Pons (tissue), 1 donor: Measurements from ENCODE around the gene FBXL12.
"Not testable (repeated sequence)": the region's sequence is repeated elsewhere in the genome, so short reads cannot be mapped to it uniquely, and the experiment has no call there.

Experiments used
- DNase-seq: peaks from one replicate; pipeline ENCODE4 v3.0.0-alpha.2; 2016; ENCODE audit warnings: low spot score

FBXL12 gene

DNA sequence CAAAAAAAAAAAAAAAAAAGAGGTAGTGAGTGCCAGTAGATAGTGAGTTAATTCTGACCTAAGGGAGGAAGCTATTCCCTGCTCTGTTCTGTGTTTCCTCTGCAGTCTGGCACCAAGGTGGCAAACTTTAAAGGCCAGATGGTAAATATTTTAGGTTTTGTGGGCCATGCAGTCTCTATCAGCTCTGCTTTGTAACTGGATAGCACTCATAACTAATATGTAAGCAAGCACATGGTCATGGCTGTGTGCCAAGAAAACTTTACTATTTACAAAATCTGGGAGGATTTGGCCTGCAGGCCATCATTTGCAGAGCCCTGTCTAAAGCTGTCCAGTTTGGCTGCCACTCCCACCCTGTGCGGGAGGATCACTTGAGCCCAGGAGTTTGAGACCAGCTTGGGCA, 20.5 kb upstream of the FBXL12 start:
- no peak for DNase-seq

DNA sequence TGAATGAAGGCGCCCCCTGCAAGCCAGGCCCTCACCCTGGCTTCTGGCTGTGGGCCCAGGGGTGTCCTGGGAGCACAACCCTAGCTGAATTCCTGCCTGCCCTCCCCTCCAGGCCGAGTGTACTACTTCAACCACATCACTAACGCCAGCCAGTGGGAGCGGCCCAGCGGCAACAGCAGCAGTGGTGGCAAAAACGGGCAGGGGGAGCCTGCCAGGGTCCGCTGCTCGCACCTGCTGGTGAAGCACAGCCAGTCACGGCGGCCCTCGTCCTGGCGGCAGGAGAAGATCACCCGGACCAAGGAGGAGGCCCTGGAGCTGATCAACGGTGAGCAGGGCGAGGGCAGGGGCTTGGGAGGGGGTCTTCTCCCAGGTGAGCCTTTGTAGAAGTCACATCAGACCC, 19.4 kb upstream of the FBXL12 start:
- DNase-seq: no peak

DNA sequence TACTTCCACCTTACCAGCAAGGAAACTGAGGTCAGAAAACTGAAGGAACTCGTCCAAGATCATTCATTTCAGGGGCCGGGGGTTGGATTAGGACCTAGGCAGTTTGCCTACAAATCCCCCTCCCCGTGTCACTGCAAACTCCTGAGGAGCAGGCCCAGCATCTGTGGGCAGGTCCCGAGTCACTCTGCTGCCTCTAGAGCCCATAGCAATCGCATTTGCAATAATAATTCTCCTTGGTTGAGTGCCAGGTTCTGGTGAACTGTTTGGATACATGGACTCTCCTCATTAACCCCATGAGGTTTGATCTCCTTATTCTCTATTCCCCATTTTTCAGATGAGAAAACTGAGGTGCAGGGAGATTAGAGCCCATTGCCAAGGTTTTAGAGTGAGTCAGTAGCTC, 17.1 kb upstream of the FBXL12 start:
- no peak for DNase-seq

DNA sequence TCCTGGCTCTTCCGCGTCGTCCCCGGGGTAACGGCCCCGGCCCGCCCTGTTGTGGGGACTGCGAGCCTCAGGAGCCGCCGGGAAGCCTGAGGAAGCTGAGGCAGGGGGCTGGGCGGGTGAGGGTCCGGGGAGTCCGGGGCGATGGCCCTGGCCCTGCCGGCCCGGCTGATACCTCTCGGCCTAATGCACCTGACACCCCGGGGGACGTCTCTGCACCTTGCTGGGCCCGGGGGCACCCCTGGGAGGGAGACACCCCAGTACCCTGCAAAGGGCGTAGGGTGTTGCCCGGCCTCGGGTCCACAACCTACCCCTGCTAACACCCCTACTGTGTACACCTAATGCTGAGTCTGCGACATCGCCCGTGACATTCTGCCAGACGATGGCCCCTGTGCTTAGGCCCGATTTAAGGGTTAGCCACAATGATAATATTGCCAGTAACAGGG, 16.6 kb upstream of the FBXL12 start:
- DNase-seq: no peak

DNA sequence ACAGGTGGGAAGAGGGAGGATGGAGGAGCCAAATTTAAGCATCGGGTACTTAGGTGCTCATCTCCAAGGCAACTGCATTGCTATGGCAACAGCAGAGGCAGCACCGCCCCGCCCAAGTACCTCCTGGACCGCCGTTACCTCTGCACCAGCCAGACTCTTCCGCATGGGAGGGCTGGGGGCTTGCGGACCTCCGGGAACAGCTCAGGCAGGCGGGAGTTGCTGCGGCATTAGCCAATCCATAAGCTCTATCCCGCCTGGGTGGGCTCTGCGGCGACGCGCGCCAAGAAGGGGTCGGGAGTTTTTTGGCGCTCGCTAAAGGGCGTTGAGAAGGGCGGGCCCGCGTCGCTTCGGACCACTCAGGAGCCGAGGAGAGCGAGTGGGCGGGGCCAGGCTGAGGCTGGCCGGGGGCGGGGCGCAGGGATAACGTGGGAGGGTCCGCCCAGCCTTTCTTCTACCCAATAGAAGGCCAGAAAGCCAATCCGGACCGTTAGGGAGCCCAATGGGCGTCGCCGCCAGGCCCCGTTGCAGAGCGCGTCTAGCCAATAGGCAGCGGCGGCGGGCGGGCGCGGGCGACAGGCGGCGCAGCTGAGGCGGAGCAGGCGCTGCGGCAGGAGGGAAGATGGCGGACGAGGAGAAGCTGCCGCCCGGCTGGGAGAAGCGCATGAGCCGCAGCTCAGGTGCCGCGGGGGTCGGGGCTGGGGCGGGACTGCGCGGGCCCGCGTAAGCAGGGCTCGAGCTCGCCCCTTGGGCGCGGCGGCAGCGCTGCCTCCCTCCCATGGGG, 16.0 kb upstream of the FBXL12 start, which contains the start of gene PIN1:
TSS of gene PIN1 (plus strand) at position 593 of the 781 bp plus-strand sequence. CDS start at position 620, 27 bp downstream.
- peak; percentile 97 for DNase-seq

DNA sequence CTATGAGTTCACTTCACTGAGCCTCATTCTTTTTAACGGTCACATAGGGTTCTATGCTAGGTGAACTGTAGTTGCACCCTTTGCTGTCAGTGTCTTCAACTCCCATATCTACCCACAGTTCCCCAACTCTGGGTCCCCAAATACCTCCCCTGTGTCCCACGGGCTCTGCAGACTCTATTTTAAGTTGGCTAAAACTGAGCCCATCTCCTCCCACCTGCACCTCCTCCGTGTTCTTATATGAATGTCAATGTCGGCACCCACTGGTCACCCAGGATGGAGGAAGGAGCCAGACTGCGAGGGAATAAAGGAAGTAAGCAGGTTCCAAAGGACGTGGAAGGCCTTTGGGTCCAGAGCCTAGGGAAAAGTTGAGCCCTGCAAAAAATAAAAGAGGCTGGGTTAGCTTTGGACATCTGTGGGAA, 15.4 kb upstream of the FBXL12 start:
- DNase-seq: no peak

DNA sequence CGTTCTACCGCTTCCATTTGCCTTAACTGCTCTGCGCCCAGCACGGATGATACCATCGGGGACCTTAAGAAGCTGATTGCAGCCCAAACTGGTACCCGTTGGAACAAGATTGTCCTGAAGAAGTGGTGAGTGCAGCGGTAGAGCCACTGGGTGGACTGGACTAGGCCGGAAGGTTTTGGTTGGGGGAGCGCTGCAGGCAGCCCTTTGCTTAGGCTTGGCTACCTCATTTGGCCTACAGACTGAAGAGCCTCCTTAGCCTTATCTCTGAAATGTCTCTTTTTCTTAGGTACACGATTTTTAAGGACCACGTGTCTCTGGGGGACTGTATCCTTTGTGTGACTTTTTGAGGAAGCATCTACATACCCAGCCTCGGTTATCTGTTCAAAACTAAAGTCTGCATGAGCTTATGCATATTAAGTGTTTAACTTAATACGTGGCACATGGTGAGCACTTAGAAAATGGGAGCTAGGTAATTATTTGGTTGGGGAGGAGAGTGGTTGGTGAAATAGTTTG, 9.7 kb upstream of the FBXL12 start:
- no peak for DNase-seq

DNA sequence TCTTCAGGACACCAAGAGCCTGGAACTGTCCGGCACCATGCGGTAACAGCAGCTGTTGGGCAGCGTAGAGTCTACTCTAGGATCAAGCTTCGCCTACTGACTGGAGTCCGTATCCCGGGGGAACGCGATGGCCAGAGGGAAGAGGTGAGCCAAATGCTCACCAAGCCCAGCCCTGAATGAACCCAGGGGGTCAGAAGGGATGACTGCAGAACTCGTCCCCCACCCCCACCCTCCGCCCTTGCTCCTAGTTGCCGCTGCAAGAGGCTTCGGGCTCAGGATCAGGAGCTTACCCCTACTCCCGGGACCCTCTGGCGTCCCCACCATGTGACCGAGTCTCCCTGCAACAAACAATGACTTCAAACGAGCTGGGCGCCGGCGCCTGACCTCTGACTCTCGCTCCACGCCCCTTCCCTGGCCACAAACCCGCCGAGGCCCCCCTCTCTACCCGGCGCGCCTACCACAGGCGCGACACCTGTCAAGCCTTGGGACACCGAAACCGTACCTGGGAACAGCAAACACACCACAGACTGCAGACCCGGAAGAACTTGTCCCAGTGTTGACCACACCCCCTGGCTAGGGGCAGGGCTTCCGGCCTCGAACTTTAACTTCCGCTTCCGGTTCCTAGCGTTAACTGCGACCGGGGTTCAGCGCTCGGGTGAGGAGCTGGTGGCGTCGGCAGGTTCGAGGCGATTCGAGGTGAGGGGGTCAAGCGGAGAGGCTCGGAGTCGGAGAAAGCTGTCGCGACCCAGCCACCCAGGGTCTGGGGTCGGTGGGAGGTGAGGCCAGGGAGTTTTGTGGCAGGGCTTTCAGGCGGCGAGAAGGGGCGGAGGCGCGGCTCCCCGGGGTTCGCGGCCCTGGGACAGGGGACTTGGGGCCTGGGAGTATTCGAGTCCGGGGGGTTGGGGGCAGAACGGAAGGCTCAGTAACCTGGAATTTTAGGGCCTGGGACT, 8.7 kb upstream of the FBXL12 start, which contains the start of gene UBL5:
TSS of gene UBL5 (plus strand) at position 630 of the 950 bp plus-strand sequence. CDS start 420 bp downstream, outside the sequence.
- peak; percentile 90 for DNase-seq

DNA sequence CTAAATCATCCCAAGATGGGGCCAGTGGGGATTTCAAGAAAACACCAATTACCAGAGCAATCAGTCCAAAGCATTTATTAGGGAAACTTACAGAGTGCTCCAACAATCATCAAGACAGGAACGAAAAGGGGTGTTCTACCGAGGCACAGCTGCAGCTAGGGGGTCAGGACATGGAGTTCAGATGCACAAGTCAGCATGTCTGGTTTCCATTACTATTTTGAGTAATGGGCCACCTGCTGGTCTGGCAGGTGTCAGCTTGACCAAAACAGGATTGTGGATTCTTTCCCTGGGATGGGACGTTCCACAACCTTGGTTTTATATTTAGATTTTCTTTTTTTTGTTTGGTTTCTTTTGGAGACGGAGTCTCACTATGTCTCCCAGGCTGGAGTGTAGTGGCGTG, 4.9 kb upstream of the FBXL12 start:
- no peak for DNase-seq

DNA sequence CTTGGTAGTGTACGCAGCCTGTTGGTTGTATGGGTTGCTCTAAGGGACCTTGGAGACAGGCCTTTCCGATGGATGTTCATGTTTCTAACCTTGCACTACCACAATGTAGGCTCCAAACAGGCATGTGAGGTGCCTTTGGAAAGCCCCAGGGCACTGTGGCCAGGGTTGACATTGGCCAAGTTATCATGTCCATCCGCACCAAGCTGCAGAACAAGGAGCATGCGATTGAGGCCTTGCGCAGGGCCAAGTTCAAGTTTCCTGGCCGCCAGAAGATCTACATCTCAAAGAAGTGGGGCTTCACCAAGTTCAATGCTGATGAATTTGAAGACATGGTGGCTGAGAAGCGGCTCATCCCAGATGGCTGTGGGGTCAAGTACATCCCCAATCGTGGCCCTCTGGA, 1.2 kb upstream of the FBXL12 start:
- DNase-seq: not testable (repeated sequence)

DNA sequence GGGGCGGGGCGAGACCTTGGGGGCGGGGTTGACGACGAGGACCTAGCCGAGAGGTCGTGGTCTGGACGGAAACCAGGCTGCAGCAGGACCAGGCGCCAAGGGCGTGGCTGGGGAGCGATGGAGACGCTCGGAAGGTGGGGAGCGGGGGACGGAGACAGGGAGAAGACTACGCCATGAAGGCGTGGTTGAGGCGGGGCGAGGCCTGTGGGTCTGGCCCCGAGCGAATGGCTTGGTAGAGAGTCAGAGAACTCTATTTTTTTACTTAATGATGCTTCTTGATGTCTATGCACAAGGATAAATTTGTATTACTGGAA, 674 bp upstream of the FBXL12 start:
- no peak for DNase-seq

DNA sequence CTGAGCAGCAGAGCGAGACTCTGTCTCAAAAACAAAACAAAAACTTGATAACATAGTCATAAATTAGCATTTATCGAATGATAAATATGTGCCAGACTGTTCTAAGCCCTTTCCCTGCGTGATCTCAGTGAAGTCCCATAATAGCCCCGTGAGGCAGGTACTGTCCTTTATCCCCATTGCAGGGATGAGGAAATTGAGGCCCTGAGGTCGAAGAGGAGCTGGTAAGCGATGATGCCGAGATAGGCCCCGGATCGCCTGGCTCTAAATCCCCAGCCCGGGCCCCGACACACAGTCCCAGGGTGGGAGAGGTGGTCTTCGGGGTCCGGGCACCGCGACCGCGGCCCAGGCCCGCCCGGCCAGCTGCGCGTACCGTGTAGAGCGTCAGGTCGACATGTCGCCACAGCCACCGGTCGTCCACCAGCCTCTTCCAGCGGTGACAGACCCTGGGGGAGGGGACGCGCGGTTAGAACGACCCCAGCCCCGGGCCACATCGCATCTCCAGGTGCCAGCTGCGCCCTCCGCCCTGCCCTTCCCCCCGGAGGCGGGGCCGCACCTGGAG, 625 bp downstream of the FBXL12 start:
- DNase-seq: no peak

DNA sequence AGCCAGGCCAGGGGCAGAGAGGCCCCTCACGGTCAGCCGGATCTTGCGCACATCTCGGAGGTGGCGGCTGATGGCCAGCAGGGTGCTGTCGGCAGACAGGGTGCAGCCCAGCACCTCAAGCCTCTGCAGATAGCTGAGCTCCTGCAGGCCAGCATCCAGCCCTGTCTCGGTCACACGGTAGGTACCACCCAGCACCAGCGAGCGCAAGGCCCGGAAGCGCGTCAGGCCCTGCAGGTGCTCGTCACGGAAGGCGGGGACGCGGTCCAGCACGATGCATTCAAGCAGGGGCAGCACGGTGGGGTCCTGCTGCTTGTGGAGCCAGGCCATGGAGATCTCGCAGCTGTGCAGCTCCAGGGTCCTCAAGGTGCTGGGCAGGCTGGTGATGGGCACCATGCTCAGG, 7.7 kb downstream of the FBXL12 start:
- no peak for DNase-seq

DNA sequence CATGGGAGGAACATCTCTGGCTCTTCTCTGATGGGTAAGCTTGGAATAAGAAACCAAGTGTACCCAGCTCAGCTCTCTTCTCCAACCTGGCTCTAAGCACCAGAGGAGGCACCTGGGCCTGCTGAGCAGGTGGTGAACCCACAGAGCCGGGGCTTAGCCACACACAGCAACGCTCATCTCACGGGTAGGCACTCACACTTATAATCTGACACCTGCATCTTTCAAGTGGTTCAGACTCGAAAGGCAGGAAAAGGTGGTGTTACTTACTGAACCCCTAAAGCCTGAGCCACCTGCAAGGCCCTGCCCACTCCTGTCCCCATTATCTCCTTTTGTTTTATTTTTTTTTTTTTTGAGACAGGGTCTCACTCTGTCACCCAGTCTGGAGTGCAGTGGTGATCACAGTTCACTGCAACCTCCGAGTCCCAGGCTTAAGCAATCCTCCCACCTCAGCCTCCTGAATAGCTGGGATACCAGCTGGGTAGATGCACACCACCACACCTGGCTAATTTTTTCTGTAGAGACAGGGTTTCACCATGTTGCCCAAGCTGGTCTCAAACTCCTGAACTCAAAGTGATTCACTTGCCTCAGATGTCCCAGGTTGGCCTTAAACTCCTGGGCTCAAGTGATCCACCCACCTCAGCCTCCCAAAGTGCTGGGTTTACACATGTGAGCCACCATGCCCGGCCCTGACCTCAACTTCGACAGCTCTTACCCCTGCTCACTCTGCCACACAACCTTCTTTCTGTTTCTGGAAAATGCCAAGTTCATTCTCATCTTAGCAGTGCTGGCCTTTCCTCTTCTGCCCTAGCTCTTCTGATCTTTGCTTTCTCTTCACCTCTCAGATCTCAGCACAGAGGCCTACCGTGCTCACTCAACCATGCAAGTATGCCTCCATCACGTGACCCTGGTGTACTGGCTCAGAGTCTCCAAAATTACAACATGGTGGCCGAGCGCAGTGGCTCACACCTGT, 9.7 kb downstream of the FBXL12 start:
- DNase-seq: no peak

DNA sequence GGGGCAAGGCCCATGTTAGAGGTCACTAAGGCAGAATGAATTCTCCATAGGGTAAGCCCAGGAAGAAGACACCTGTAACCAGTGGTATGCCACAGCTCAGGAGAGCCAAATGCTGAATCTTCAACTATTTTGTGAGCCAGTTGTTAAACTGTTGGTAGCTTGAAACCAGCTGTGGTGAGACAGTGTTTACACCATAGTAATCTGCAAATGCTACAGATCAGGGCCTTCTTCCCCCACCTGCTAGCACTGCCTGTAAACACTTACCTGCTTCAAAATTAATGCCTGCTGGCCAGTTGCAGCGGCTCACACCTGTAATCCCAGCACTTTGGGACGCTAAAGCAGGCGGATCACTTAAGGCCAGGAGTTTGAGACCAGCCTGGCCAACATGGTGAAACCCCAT, 12.1 kb downstream of the FBXL12 start:
- no peak for DNase-seq

DNA sequence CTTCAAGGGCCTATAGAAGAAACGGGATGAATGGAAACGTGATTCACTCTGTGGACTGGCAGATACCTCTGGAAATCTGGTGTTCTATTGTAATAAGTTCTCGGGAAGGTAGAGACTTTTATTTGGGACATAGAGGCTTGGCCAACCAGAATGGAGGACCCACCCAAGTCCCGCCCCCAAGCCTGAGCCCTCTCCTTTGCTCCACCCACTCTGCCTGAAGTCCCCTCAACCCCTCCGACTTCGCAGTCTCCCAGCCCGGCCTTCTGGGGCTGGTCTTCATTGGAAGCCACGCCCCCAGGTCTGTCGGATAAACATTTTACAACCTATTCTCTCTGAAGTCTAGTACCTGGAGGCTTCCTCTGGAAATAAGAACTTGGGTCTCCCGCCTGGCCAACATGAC, 16.9 kb downstream of the FBXL12 start:
- DNase-seq: no peak

DNA sequence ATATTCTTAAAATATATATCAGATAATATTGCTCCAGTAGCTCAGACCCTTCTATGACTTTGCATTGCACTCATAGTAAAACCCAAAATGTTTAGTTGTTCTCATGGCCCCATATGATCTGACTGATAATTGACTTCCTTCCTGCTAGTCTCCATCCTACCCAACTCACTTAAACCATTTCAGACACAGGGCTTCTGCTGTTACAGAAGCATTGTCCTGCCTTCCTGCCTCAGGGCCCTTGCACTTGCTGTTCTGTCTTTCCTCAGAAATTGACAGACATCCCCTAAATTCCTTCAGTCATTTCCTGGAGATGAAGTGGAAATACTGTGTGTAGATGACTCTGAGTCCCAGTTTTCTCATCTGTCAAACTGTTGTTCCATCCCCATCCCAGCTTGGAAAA, 19.7 kb downstream of the FBXL12 start:
- DNase-seq: no peak

DNA sequence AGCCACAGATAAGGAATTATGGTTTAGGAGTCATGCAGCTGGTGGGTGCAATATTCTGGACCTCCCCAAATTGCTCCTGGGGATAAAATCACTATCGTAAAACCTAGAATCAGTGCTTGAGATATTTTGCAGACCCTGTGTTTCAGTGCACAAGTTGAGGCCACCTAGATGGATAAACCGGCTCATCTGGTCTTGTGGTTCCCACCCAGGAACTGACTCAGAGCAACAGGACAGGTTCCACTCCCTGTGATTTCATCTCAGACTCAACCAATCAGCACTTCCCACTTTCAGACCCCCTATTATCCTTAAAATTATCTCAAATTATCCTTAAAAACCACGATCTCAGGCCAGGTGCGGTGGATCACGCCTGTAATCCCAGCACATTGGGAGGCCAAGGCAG, 21.0 kb downstream of the FBXL12 start:
- no peak for DNase-seq

DNA sequence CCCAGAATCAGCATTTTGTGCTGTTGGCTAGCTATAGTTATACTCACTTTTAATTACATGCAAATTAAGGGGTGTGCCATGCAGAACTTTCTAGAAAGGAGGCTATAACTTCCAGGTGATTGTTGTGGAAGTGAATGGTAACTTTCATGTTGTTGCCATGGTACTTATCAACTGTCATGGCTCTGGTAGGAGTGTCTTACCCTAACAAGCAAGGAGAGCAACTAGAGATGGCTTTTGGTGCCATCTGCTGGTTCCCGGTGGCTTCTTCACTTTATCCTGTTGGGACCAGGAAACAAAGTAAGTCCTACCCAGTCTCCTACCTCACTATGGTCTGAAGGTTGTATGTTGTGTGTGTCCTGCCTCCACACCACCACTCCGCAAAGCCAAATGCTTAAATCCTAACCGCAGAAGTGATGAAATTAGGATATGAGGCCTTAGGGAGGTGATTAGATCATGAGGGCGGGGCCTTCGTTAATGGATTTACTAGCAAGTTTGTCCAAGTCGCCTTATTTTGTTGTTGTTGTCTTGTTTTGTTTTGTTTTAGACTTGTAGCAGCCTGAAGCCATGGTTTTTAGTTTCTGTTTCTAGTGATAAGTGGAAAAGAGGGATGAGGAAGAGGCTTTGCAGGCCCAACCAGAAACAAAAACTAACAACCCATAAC, 22.6 kb downstream of the FBXL12 start:
- peak; percentile 97 for DNase-seq

DNA sequence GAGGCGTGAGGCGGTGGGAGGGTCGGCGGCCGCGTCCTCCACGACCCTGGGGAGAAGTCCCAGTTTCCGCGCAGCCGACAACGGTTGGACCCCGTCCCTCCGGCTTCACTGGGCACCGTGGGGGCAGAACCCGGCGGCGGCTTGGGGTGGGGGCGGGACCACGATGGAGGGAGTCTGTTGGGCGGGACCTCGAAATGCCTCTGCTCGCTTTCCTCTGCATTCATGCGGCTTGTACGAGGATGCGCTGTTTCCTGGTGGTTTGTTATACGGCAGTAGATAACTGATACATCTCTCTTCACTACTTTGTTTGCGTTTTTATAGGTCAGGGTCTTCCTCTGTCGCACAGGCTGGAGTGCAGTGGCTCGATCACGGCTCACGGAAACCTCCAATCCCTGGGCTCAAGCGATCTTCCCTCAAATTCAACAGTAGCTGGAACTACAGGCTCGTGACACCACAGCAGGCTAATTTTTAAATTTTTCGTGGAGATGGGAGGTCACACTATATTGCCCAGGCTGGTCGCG, 25.7 kb downstream of the FBXL12 start:
- peak; percentile 22 for DNase-seq
